Loucy (cell line): ENCODE measurements around the gene NIN.

Source experiments
- CTCF ChIP-seq: fragments of 200-600 bp; sonication (generic); conservative IDR thresholded peaks from 2 replicates; pipeline ENCODE4 v1.5.1; 2014; ENCODE audit warnings: mild to moderate bottlenecking, antibody characterized with exemption, low read length
- EZH2phosphoT487 ChIP-seq: fragments of 200-600 bp; IDR thresholded peaks from 2 replicates; pipeline ENCODE4 v1.6.1; 2018; ENCODE audit warnings: antibody characterized with exemption, mild to moderate bottlenecking, moderate library complexity, borderline replicate concordance

- TF ChIP-seq CTCF = no peak
- TF ChIP-seq EZH2phosphoT487 = no peak
Observed at GRCh38 chr14:50835280-50835679, 4.3 kb upstream of the NIN start.
